Measurements from ENCODE around the gene C10orf71.

The C10orf71 gene

GRCh38 chr10:49265885-49266284, 33.1 kb upstream of the C10orf71 start:
- H3K27ac ChIP-seq = no peak overlapping the region
- no peak for TF ChIP-seq CTCF (conservative IDR thresholded peaks at IDR 0.05)

- H3K27ac ChIP-seq = no peak overlapping the region
- TF ChIP-seq CTCF (conservative IDR thresholded peaks at IDR 0.05) = no peak
Observed at GRCh38 chr10:49268185-49268584, 30.8 kb upstream of the C10orf71 start.

- no peak overlapping the region for H3K27ac ChIP-seq
- TF ChIP-seq CTCF (conservative IDR thresholded peaks at IDR 0.05) = no peak
Observed at GRCh38 chr10:49269523-49269922, 29.4 kb upstream of the C10orf71 start.

GRCh38 chr10:49270565-49270964, 28.4 kb upstream of the C10orf71 start:
- no peak for TF ChIP-seq CTCF (conservative IDR thresholded peaks at IDR 0.05)
- H3K27ac ChIP-seq = no peak overlapping the region

- TF ChIP-seq CTCF (conservative IDR thresholded peaks at IDR 0.05) = no peak
- no peak overlapping the region for H3K27ac ChIP-seq
Observed at GRCh38 chr10:49271346-49271745, 27.6 kb upstream of the C10orf71 start.

GRCh38 chr10:49272251-49273081, 26.5 kb upstream of the C10orf71 start:
- H3K27ac ChIP-seq = no peak overlapping the region
- TF ChIP-seq CTCF (conservative IDR thresholded peaks at IDR 0.05) = no peak

GRCh38 chr10:49273082-49273465, 25.9 kb upstream of the C10orf71 start:
- H3K27ac ChIP-seq = no peak overlapping the region
- TF ChIP-seq CTCF (conservative IDR thresholded peaks at IDR 0.05) = no peak
